ENCODE measurements around the gene NAA50.

DNA sequence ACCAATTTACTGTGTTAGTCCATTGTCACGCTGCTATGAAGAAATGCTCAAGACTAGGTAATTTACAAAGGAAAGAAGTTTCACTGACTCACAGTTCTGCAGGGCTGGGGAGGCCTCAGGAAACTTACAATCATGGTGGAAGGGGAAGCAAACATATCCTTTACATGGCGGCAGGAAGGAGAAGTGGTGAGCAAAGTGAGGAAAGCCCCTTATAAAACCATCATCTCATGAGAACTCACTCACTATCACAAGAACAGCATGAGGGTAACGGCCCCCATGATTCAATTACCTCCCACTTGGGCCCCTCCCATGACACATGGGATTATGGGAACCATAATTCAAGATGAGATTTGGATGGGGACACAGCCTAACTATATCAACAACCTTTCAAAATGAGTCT is 69.8 kb downstream of the NAA50 start:
- no peak for TF ChIP-seq CTCF (IDR thresholded peaks at IDR 0.05; ENCODE audit: poor library complexity)
- no peak for TF ChIP-seq EZH2phosphoT487 (IDR thresholded peaks at IDR 0.05; ENCODE audit: low read depth, severe bottlenecking, unreplicated experiment)
